K562 (cell line): ENCODE results near the gene HTRA3. TPM values are rescaled to one million over a fixed set of nuclear protein-coding genes. Genes with fewer than 3 reads are reported as not detected.

Source experiments
- ARNT ChIP-seq, 2 experiments: fragments of 450-650 bp; IDR thresholded peaks; 2 replicates each; pipeline ENCODE4 v1.6.1; 2016; ENCODE audit warnings: mild to moderate bottlenecking in 1 of 2
- ELF4 ChIP-seq: fragments of 450-650 bp; formaldehyde crosslinking; IDR thresholded peaks from 2 replicates; pipeline ENCODE4 v1.4.0; 2022; ENCODE audit warnings: missing genetic modification characterization
- HDAC2 ChIP-seq: fragments of 450-650 bp; IDR thresholded peaks from 2 replicates; pipeline ENCODE4 v1.6.1; 2016; ENCODE audit warnings: mild to moderate bottlenecking
- KHSRP ChIP-seq: fragments of 450-650 bp; IDR thresholded peaks from 2 replicates; pipeline ENCODE4 v1.6.1; 2017
- LEF1 ChIP-seq: fragments of 450-650 bp; IDR thresholded peaks from 2 replicates; pipeline ENCODE4 v1.6.1; 2016; ENCODE audit warnings: mild to moderate bottlenecking
- MEF2A ChIP-seq: IDR thresholded peaks from 2 replicates; pipeline ENCODE4 v1.6.1; 2011; ENCODE audit warnings: low read depth, mild to moderate bottlenecking, low read length, moderate library complexity; ENCODE audit not compliant: control insufficient read depth
- NCOA1 ChIP-seq: fragments of 450-650 bp; IDR thresholded peaks from 2 replicates; pipeline ENCODE4 v1.6.1; 2016; ENCODE audit warnings: low read depth
- NONO ChIP-seq, 2 experiments: fragments of 200-400 bp in 1 of 2; fragments of 450-650 bp in 1 of 2; formaldehyde crosslinking in 1 of 2; IDR thresholded peaks; 2 replicates each; pipeline ENCODE4 v1.6.1; 2017; ENCODE audit warnings: low read depth in 2 of 2, mild to moderate bottlenecking in 2 of 2, moderate library complexity in 2 of 2, low read length in 1 of 2
- STAT5A ChIP-seq: IDR thresholded peaks from 2 replicates; pipeline ENCODE4 v1.6.1; 2012; ENCODE audit warnings: low read length, inconsistent platforms, borderline replicate concordance
- TEAD4 ChIP-seq, 2 experiments: sonication (generic) in 1 of 2; formaldehyde crosslinking in 1 of 2; IDR thresholded peaks; 2 replicates each; pipeline versions ENCODE4 v1.6.1 to v1.8.0; 2012 to 2022; ENCODE audit warnings: borderline replicate concordance in 1 of 2, inconsistent platforms in 1 of 2, low read length in 1 of 2, mild to moderate bottlenecking in 1 of 2, missing genetic modification reagents in 1 of 2
- polyA plus RNA-seq, 8 experiments: library from polyadenylated mRNA; depleted of rRNA in 4 of 8; stranded (reverse) in 5 of 8; unstranded in 3 of 8; fragments of >200 nt; fragmentation: Nextera tagmentation in 2 of 8; fragmentation: Illumina TruSeq in 1 of 8; extraction: Ambion mirVana in 2 of 8; extraction: Trizol in 1 of 8; gene quantifications; 2 replicates each; pipeline versions ENCODE4 v1.2.1 to v1.2.3, GENCODE V29; 2011 to 2014; ENCODE audit warnings: inconsistent platforms in 1 of 8, missing spikeins in 1 of 8
- total RNA-seq, 7 experiments: library from RNA; depleted of rRNA in 6 of 7; stranded (reverse); fragments of >200 nt in 6 of 7; fragmentation: Illumina TruSeq in 2 of 7; extraction: Trizol in 2 of 7; gene quantifications; 2 replicates each; pipeline versions ENCODE4 v1.2.1 to v1.2.3, GENCODE V29; 2011 to 2021; ENCODE audit warnings: low replicate concordance in 1 of 7
- TF ChIP-seq, protein P1 (sequence below): IDR thresholded peaks from 3 replicates; pipeline ENCODE4 v1.6.1; 2011; ENCODE audit warnings: borderline replicate concordance, mild to moderate bottlenecking; ENCODE audit not compliant: insufficient read length, insufficient read depth
- TF ChIP-seq, protein P2 (sequence below), 2 experiments: fragments of 450-650 bp; IDR thresholded peaks; 2 replicates each; pipeline ENCODE4 v1.6.1; 2018; ENCODE audit warnings: mild to moderate bottlenecking in 2 of 2, low read depth in 1 of 2; ENCODE audit not compliant: partially characterized antibody in 2 of 2
- TF ChIP-seq, protein P3 (sequence below), 2 experiments: fragments of 450-650 bp; IDR thresholded peaks; 2 replicates each; pipeline ENCODE4 v1.6.1; 2016; ENCODE audit warnings: mild to moderate bottlenecking in 2 of 2, borderline replicate concordance in 1 of 2, low read depth in 1 of 2, moderate library complexity in 1 of 2

Gene HTRA3
- total and polyA plus RNA-seq, 9 of the 15 experiments (the other 6 are each of a cell fraction or from before 2014, with no cell fraction given), result 0.04 TPM; not detected in 8

DNA sequence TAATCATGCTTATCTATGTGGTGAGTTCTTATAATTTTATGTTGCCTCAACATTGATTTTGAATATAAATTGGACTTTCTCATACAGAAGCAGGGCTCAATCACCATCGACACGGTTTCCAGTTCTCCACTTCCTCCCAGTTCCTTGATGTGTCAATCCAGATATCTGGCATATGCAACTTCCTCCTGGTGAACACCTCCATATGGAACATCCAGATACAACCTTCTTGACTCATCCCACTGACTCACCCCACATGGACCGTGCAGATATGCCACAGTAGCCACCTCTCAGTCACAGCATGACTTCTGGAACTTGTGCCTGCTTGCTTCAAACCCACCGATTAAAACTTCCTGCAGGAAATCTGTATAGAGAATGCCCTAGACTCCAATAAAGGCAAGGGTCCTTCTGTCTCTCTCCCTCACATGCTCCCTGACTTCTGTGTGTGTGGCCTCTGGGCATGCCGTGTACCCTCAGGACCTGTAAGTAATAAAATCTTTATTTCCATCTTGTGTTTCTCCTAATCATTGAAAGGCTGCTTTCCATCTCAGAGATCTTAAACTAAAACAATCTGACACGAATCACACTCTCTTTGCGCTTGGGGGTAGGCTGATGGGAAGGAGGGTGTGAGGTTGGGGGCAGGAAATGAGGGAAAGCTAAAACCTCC lies 67.0 kb downstream of the HTRA3 start (continued):
- TF ChIP-seq, protein P1, sequence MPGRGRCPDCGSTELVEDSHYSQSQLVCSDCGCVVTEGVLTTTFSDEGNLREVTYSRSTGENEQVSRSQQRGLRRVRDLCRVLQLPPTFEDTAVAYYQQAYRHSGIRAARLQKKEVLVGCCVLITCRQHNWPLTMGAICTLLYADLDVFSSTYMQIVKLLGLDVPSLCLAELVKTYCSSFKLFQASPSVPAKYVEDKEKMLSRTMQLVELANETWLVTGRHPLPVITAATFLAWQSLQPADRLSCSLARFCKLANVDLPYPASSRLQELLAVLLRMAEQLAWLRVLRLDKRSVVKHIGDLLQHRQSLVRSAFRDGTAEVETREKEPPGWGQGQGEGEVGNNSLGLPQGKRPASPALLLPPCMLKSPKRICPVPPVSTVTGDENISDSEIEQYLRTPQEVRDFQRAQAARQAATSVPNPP, result no peak
- TF ChIP-seq KHSRP (peak; percentile 69; the same call in 1 of the 2 replicates), TEAD4 (IDR thresholded peaks at IDR 0.05; ENCODE audit: low read length) (peak; percentile 97), TEAD4 (CRISPR knock-in tag; IDR thresholded peaks at IDR 0.05; ENCODE audit: borderline replicate concordance) (no peak), LEF1 (peak; percentile 75; the same call in 1 of the 2 replicates), NCOA1 (peak; percentile 72; the same call in 1 of the 2 replicates), ELF4 (CRISPR knock-in tag) (peak; percentile 94), STAT5A (peak; percentile 73), HDAC2 (peak; percentile 78), NONO (IDR thresholded peaks at IDR 0.05; ENCODE audit: low read depth in 2 of 2, low read length in 1 of 2) (0 out of 4 replicates have a peak, but pooled peaks of 1 of the 2 experiments have one; percentile 43), ARNT (IDR thresholded peaks at IDR 0.05) (peak in 1 of 2 experiments; percentile 52; a peak in 1 of 4 replicates), MEF2A (no peak)
- TF ChIP-seq, protein P2, sequence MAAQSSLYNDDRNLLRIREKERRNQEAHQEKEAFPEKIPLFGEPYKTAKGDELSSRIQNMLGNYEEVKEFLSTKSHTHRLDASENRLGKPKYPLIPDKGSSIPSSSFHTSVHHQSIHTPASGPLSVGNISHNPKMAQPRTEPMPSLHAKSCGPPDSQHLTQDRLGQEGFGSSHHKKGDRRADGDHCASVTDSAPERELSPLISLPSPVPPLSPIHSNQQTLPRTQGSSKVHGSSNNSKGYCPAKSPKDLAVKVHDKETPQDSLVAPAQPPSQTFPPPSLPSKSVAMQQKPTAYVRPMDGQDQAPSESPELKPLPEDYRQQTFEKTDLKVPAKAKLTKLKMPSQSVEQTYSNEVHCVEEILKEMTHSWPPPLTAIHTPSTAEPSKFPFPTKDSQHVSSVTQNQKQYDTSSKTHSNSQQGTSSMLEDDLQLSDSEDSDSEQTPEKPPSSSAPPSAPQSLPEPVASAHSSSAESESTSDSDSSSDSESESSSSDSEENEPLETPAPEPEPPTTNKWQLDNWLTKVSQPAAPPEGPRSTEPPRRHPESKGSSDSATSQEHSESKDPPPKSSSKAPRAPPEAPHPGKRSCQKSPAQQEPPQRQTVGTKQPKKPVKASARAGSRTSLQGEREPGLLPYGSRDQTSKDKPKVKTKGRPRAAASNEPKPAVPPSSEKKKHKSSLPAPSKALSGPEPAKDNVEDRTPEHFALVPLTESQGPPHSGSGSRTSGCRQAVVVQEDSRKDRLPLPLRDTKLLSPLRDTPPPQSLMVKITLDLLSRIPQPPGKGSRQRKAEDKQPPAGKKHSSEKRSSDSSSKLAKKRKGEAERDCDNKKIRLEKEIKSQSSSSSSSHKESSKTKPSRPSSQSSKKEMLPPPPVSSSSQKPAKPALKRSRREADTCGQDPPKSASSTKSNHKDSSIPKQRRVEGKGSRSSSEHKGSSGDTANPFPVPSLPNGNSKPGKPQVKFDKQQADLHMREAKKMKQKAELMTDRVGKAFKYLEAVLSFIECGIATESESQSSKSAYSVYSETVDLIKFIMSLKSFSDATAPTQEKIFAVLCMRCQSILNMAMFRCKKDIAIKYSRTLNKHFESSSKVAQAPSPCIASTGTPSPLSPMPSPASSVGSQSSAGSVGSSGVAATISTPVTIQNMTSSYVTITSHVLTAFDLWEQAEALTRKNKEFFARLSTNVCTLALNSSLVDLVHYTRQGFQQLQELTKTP (IDR thresholded peaks at IDR 0.05; ENCODE audit: low read depth in 1 of 2, partially characterized antibody in 2 of 2), result peak in 1 of 2 experiments; percentile 84
- TF ChIP-seq, protein P3, sequence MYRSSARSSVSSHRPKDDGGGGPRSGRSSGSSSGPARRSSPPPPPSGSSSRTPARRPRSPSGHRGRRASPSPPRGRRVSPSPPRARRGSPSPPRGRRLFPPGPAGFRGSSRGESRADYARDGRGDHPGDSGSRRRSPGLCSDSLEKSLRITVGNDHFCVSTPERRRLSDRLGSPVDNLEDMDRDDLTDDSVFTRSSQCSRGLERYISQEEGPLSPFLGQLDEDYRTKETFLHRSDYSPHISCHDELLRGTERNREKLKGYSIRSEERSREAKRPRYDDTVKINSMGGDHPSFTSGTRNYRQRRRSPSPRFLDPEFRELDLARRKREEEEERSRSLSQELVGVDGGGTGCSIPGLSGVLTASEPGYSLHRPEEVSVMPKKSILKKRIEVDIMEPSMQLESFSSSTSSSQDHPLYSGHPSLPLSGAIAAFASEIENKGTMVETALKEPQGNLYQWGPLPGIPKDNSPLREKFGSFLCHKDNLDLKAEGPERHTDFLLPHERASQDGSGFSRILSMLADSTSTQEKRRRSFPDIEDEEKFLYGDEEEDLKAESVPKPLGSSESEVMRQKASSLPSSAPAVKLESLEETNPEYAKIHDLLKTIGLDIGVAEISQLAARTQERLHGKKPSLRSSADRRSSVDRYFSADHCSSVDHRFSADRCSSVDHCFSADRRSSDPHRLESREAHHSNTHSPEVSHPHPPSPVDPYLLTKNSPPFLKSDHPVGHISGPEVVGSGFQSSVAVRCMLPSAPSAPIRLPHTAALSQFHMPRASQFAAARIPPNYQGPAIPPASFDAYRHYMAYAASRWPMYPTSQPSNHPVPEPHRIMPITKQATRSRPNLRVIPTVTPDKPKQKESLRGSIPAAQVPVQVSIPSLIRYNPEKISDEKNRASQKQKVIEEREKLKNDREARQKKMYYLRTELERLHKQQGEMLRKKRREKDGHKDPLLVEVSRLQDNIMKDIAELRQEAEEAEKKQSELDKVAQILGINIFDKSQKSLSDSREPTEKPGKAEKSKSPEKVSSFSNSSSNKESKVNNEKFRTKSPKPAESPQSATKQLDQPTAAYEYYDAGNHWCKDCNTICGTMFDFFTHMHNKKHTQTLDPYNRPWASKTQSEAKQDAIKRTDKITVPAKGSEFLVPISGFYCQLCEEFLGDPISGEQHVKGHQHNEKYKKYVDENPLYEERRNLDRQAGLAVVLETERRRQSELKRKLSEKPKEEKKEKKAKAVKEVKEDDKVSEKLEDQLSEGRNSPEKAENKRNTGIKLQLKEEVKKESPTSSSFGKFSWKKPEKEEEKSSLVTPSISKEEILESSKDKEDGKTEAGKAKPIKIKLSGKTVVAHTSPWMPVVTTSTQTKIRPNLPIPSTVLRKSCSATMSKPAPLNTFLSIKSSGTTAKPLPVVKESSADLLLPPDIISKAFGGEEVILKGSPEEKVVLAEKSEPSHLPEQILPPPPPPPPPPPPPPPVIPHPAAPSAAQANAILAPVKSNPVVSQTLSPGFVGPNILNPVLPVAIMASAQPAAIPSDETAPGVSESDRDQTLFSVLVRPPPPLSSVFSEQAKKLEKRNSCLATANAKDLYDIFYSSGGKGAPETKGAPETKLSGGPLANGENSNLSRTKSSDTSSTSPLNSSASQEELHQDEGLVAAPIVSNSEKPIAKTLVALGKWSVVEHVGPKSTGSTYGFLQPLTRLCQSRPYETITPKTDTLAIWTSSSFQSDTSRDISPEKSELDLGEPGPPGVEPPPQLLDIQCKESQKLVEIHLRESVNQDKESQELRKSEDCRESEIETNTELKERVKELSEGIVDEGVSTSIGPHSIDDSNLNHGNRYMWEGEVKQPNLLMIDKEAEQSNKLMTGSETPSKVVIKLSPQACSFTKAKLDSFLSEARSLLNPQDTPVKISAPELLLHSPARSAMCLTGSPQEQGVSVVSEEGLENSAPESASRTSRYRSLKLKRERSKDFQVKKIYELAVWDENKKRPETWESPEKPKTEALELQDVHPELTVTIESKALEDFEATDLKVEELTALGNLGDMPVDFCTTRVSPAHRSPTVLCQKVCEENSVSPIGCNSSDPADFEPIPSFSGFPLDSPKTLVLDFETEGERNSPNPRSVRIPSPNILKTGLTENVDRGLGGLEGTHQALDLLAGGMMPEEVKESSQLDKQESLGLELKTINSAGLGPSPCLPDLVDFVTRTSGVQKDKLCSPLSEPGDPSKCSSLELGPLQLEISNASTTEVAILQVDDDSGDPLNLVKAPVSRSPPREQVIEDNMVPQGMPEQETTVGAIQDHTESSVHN (IDR thresholded peaks at IDR 0.05; ENCODE audit: borderline replicate concordance in 1 of 2, low read depth in 1 of 2), result peak in 1 of 2 experiments; percentile 81; a peak in 2 of 4 replicates
